ENCODE measurements around the gene UTS2R.

DNA sequence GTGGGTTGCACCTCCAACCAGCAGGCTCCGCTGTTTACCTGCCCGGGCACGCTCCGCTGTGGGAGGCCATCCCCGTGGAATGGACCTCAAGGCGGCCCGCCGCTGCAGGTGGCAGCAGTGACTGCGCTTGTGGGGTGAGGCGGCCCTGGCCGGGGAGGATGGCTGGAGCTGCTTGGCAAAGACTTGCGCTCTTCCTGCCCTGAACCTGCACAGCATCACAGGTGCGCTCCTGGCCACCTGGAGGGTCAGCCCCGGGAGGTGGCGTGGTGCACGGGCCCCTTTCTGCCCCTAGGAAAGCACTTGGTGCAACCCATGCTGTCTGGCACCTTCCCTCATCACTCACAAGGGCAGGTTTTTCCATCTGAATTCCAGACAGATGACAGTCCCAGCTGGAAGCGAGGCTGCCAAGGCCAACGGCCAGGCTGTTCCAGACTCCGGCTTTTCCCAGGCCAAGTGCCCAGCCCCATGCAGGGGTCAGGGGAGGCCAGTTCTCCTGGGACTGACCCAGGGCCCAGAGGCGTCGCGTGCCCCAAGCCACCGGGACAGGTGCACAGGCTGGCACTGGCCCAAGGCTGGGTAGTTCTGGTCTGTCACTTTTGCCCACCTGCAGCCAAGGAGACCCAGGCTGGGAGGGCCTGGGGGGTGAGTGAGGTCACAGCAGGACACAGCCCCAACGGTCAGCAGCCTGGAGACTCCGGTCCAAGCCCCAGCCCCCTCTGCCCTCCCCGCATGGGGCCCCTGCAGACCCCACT is 13.3 kb downstream of the UTS2R start:
- TF ChIP-seq, protein P1, sequence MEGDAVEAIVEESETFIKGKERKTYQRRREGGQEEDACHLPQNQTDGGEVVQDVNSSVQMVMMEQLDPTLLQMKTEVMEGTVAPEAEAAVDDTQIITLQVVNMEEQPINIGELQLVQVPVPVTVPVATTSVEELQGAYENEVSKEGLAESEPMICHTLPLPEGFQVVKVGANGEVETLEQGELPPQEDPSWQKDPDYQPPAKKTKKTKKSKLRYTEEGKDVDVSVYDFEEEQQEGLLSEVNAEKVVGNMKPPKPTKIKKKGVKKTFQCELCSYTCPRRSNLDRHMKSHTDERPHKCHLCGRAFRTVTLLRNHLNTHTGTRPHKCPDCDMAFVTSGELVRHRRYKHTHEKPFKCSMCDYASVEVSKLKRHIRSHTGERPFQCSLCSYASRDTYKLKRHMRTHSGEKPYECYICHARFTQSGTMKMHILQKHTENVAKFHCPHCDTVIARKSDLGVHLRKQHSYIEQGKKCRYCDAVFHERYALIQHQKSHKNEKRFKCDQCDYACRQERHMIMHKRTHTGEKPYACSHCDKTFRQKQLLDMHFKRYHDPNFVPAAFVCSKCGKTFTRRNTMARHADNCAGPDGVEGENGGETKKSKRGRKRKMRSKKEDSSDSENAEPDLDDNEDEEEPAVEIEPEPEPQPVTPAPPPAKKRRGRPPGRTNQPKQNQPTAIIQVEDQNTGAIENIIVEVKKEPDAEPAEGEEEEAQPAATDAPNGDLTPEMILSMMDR (conservative IDR thresholded peaks at IDR 0.05 in 1 of 2, IDR thresholded peaks at IDR 0.05 in 1 of 2; ENCODE audit: extremely low read depth in 1 of 2, insufficient read depth in 1 of 2, low read depth in 1 of 2, low read length in 2 of 2): peak; percentile 15 to 57
- no peak for TF ChIP-seq EZH2 (IDR thresholded peaks at IDR 0.05; ENCODE audit: borderline replicate concordance, low read length)
